Brain microvascular endothelial cell (primary cell): ENCODE measurements around the gene PTPRM.

Experiments used
- DNase-seq: peaks from one replicate; pipeline ENCODE4 v3.0.0-alpha.2; 2020
- H3K27ac ChIP-seq: fragments of 250-450 bp; sonication (Bioruptor Pico); 2 replicates; pipeline ENCODE4 v1.5.1; 2020; ENCODE audit warnings: mild to moderate bottlenecking, moderate library complexity
- H3K27me3 ChIP-seq: fragments of 250-450 bp; sonication (Bioruptor Pico); replicated peaks from 2 replicates; pipeline ENCODE4 v1.5.1; 2020; ENCODE audit warnings: mild to moderate bottlenecking
- H3K36me3 ChIP-seq: fragments of 250-450 bp; sonication (Bioruptor Pico); replicated peaks from 2 replicates; pipeline ENCODE4 v1.5.1; 2020; ENCODE audit warnings: mild to moderate bottlenecking
- H3K4me3 ChIP-seq: 2 replicates; pipeline ENCODE4 v1.5.1; 2011; ENCODE audit warnings: low read depth, mild to moderate bottlenecking, control low read depth, low read length, moderate library complexity
- in situ Hi-C: cut with HindIII; loops from 2 replicates; pipeline ENCODE4 v1.10.0; 2017; ENCODE audit warnings: low sequenced_read_pairs, low pct_ligation_motif_present
- TF ChIP-seq, protein P1 (sequence below): IDR thresholded peaks from 2 replicates; pipeline ENCODE4 v1.5.1; 2011; ENCODE audit warnings: low read depth, mild to moderate bottlenecking, moderate library complexity, low read length, control low read depth, inconsistent platforms; ENCODE audit errors: missing control alignments

PTPRM gene

DNA sequence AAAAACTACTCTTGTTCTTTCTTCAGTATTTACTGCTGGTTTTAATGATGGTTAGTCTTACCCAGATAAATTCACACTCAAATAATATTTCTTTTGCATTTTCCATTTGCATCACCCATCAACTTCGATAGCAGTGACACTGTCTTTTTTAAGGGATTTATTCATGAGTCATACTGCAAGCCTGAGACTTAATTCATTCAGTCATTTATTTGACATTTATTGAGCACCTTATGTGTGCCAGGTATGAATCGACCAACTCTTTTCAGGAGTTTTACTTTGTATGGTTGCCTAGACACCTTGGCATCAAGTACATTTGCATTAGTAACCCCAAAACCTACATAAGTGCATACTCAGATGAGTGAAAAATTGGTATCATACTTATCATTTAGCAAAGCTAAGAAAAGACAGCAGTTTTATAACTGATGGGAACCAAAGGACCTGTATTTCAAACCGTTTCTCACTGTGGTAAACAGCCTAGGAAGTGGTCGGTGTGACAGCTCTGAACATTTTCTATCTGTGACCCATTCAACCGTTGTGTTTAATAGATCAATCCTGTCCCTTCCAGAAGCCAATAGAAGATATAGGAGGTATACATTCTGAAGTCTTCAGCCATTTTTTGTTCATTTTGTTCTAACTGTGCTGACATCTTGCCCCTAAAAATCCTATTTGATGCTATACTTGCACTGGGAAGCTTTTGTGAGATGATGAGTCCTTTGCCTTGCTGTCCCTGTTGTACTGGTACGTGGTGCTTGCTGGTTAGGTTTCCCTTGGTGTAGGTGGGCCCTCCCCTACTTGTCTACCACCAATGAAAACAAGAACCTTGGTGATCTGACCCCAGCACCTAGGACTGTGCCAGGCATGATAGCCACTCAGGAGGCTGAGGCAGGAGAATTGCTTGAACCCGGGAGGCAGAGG, 557.4 kb downstream of the PTPRM start:
- no peak for DNase-seq
- H3K4me3 ChIP-seq, result no peak overlapping the region
- in situ Hi-C loops, result no loop called here
- H3K36me3 ChIP-seq, result no peaks in the 10 kb centered on the region
- no peaks in the 10 kb centered on the region for H3K27me3 ChIP-seq
- H3K27ac ChIP-seq, result peak overlapping the region; percentile 50
- TF ChIP-seq, protein P1, sequence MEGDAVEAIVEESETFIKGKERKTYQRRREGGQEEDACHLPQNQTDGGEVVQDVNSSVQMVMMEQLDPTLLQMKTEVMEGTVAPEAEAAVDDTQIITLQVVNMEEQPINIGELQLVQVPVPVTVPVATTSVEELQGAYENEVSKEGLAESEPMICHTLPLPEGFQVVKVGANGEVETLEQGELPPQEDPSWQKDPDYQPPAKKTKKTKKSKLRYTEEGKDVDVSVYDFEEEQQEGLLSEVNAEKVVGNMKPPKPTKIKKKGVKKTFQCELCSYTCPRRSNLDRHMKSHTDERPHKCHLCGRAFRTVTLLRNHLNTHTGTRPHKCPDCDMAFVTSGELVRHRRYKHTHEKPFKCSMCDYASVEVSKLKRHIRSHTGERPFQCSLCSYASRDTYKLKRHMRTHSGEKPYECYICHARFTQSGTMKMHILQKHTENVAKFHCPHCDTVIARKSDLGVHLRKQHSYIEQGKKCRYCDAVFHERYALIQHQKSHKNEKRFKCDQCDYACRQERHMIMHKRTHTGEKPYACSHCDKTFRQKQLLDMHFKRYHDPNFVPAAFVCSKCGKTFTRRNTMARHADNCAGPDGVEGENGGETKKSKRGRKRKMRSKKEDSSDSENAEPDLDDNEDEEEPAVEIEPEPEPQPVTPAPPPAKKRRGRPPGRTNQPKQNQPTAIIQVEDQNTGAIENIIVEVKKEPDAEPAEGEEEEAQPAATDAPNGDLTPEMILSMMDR, result no peak

DNA sequence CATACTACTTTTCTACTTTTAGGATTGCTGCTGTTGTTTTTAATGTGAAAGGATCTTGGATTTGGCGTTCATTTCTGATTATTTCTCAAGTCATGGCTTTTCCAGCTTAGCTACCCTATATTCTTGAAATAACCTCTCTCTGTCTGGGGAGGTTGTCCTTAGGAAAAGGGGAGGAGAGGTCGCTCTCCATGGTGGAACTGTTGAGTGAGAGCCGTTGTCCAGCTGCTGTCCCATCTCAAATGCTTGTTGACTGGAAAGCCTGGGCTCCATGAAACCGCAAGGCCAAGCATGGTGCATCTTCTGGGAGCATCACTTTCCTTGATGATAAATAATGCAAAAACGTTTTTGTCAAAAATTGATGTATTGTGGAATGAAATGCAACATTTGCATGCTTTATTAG, 563.0 kb downstream of the PTPRM start:
- H3K27ac ChIP-seq, result no peak overlapping the region
- DNase-seq, result no peak
- no peaks in the 10 kb centered on the region for H3K36me3 ChIP-seq
- TF ChIP-seq, protein P1, result no peak
- no peak overlapping the region for H3K4me3 ChIP-seq
- in situ Hi-C loops, result no loop called here
- H3K27me3 ChIP-seq, result no peaks in the 10 kb centered on the region

DNA sequence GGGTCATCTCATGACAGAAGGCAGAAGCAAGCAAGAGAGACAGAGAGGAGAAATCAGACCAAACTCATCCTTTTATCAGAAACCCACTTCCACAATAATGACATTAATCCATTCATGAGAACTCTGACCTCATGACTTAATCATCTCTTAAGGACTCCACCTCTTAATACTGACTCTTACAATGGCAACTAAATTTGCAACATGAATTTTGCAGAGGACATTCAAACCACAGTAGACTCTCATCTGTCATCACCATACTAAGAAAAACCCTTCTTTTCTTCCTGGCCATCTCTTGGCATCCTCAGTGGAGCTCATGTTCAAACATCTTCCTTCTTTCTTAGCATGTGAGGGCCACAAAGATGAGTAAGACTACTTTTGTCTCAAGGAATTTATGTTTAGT, 565.9 kb downstream of the PTPRM start:
- H3K27ac ChIP-seq, result no peak overlapping the region
- no peak overlapping the region for H3K4me3 ChIP-seq
- no peaks in the 10 kb centered on the region for H3K27me3 ChIP-seq
- in situ Hi-C loops, result no loop called here
- DNase-seq, result no peak
- H3K36me3 ChIP-seq, result no peaks in the 10 kb centered on the region
- TF ChIP-seq, protein P1, result no peak

DNA sequence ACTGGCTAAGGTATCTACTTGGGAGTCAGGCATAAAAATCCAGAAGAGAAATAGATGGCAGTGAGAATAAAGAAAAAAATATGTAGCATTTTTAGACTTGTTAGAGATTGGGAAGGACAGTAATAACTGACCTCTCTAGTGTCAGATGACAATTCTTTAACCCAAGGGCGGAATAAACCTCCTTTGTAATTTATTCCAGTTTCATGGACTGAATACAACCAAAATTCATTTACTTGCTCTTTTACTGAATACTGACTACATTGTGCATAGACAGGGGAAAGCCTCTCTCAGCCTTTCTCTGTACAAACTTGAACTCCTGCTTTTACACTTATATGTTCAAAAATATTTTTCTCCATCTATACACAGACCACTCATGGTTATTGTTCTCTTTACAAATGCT, 566.8 kb downstream of the PTPRM start:
- in situ Hi-C loops, result no loop called here
- TF ChIP-seq, protein P1, result no peak
- H3K36me3 ChIP-seq, result no peaks in the 10 kb centered on the region
- no peak overlapping the region for H3K4me3 ChIP-seq
- H3K27ac ChIP-seq, result no peak overlapping the region
- H3K27me3 ChIP-seq, result no peaks in the 10 kb centered on the region
- DNase-seq, result no peak

DNA sequence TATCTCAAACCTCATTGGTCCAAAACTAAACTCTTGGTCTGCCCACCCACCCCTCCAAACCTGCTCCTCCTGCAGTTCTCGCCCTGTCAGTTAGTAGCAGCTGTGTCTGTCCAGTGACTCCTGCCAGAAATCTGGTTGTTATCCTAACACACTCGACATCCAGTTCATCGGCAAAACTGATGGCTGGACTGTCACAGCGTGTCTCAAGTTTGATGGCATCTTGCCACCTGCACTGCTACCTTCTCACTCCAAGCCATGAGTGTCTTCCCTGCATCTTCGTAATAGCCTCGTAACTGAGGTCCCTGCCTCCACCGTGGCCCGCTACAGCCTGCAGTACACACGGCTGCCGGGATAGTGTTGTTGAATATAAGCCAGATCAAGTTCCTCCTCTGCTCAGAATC, 572.0 kb downstream of the PTPRM start:
- Histone ChIP-seq H3K27ac (no peak overlapping the region), H3K27me3 (no peaks in the 10 kb centered on the region), H3K4me3 (no peak overlapping the region), H3K36me3 (no peaks in the 10 kb centered on the region)
- in situ Hi-C loops, result no loop called here
- TF ChIP-seq, protein P1, result no peak
- no peak for DNase-seq

DNA sequence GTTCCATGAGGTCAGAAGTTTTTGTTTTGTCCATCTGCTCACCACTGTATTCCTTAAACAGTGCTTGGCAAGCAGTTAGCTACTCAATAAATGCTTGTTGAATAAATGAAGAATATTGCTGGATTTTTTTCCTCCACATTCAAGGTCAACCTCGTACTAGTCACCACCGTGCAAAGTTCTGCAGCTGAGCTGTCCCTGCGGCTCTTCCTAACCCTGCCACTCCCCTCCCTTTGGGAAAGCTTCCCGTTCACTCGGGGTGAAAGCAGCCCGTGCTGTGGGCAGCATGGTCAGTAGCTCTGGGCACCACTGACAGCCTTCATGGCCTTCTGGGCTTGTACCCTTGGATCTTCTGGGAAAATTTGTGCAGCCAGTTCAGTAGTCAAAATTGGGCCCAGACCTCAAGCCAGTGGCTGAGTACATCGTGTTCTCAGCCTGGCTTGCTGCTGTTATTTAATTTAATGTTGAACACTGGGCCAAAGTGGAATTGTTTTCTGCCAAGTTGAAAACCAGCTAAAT, 572.8 kb downstream of the PTPRM start:
- Histone ChIP-seq H3K27me3 (no peaks in the 10 kb centered on the region), H3K36me3 (no peaks in the 10 kb centered on the region), H3K27ac (peak overlapping the region; percentile 72), H3K4me3 (no peak overlapping the region)
- TF ChIP-seq, protein P1, result no peak
- no peak for DNase-seq
- in situ Hi-C loops, result no loop called here
